Colonic mucosa (tissue), 4 donors: ENCODE measurements around the gene TAF3. TPM values are rescaled to one million over a fixed set of nuclear protein-coding genes. Genes with fewer than 3 reads are reported as not detected.

Experiments used
- DNase-seq: peaks from one replicate; pipeline ENCODE4 v3.0.0-alpha.2; 2020
- H3K27ac ChIP-seq: fragments of 200-600 bp; one replicate; pipeline ENCODE4 v1.8.0; 2021
- H3K27me3 ChIP-seq: fragments of 200-600 bp; one replicate; pipeline ENCODE4 v1.8.0; 2021
- H3K36me3 ChIP-seq: fragments of 200-600 bp; one replicate; pipeline ENCODE4 v1.8.0; 2021
- H3K4me1 ChIP-seq: fragments of 200-600 bp; one replicate; pipeline ENCODE4 v1.8.0; 2021; ENCODE audit warnings: mild to moderate bottlenecking
- H3K4me3 ChIP-seq: fragments of 200-600 bp; one replicate; pipeline ENCODE4 v1.8.0; 2021
- H3K9ac ChIP-seq, 2 donors: one replicate each; pipeline ENCODE4 v1.7.0; 2013; ENCODE audit warnings: control low read depth in 2 of 2, low read depth in 2 of 2, low read length in 2 of 2
- H3K9me3 ChIP-seq: fragments of 200-600 bp; one replicate; pipeline ENCODE4 v1.8.0; 2021
- intact Hi-C: fragments of 100-400 bp; cut with DNase I; formaldehyde crosslinking; loops from one replicate; pipeline ENCODE4 v1.14.1; 2022
- total RNA-seq, 2 donors: library from RNA; stranded (reverse); fragmentation: NEBNext Ultra II Directional in 1 of 2; extraction: Animal tissue kit (Norgen Biotek cat#: 25700) in 1 of 2; gene quantifications; one replicate each; pipeline ENCODE4 v1.2.1, GENCODE V29; 2021
- TF ChIP-seq, protein P1 (sequence below): fragments of 200-600 bp; IDR thresholded peaks from one replicate; pipeline ENCODE4 v1.8.0; 2022; ENCODE audit warnings: antibody characterized with exemption, mild to moderate bottlenecking
- donor health status: healthy.
- donor health status: DM: no; HTN: no; CAD: no.
- donor health status: DM: no; HTN: no; CAD: no.

TAF3 gene
- total RNA-seq, 2 donors from 2014 or later = 4.4 to 6.3 TPM

DNA sequence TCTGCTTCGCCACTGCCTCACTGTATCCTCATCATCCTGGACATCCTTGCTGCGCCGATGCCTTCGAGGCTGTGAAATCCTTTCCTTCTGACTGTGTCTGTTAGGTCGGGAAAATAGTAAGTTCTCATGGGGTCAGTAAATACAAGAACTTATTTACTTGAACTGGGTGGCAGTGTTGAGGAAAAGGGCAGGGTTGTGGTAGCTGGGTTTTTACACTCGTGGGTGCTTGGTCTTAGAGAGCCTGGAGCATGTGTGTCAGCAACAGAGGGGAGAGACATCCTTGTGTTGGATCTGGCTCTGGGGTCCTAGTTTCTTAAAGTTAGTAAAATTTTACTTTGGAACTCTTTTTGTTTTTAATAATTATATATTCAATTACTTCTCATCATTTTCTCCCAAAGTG, 123.3 kb downstream of the TAF3 start:
- Histone ChIP-seq H3K36me3 (no peaks in the 10 kb centered on the region), H3K27ac (no peak overlapping the region), H3K9ac (no peak overlapping the region), H3K4me3 (no peak overlapping the region), H3K9me3 (no peaks in the 10 kb centered on the region), H3K4me1 (no peaks in the 10 kb centered on the region), H3K27me3 (no peaks in the 10 kb centered on the region)
- TF ChIP-seq, protein P1, sequence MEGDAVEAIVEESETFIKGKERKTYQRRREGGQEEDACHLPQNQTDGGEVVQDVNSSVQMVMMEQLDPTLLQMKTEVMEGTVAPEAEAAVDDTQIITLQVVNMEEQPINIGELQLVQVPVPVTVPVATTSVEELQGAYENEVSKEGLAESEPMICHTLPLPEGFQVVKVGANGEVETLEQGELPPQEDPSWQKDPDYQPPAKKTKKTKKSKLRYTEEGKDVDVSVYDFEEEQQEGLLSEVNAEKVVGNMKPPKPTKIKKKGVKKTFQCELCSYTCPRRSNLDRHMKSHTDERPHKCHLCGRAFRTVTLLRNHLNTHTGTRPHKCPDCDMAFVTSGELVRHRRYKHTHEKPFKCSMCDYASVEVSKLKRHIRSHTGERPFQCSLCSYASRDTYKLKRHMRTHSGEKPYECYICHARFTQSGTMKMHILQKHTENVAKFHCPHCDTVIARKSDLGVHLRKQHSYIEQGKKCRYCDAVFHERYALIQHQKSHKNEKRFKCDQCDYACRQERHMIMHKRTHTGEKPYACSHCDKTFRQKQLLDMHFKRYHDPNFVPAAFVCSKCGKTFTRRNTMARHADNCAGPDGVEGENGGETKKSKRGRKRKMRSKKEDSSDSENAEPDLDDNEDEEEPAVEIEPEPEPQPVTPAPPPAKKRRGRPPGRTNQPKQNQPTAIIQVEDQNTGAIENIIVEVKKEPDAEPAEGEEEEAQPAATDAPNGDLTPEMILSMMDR = no peak
- intact Hi-C loops = no loop called here
- no peak for DNase-seq

GRCh38 chr10:7942316-7942715, 124.0 kb downstream of the TAF3 start:
- Histone ChIP-seq H3K9ac (no peak overlapping the region), H3K36me3 (no peaks in the 10 kb centered on the region), H3K4me3 (no peak overlapping the region), H3K9me3 (no peaks in the 10 kb centered on the region), H3K27me3 (no peaks in the 10 kb centered on the region), H3K27ac (no peak overlapping the region), H3K4me1 (no peaks in the 10 kb centered on the region)
- DNase-seq = no peak
- intact Hi-C loops = no loop called here
- TF ChIP-seq, protein P1 = no peak

DNA sequence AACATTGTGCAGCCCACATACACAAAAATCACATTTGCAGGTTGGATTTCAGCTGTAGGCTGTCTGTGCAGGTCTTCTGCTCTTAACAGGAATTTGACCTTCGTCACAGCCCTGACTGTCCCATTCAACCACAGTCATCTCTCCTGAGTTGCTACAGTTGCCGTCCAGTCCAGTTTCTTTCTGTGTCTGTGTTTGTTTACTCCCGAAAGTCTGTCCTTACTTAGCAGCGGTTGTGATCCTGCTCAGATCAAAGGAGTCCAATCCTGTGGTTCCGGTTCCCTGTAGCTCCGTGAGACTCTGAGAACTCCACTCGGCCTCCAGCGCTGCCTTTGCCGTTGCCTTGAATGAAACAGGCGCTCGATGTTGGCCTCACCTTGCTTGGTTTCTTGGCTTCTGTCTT, 124.6 kb downstream of the TAF3 start:
- Histone ChIP-seq H3K27me3 (no peaks in the 10 kb centered on the region), H3K4me1 (no peaks in the 10 kb centered on the region), H3K9me3 (no peaks in the 10 kb centered on the region), H3K27ac (no peak overlapping the region), H3K36me3 (no peaks in the 10 kb centered on the region), H3K4me3 (no peak overlapping the region), H3K9ac (no peak overlapping the region)
- intact Hi-C loops = no loop called here
- no peak for DNase-seq
- TF ChIP-seq, protein P1 = no peak

GRCh38 chr10:7944215-7944480, 125.8 kb downstream of the TAF3 start:
- TF ChIP-seq, protein P1 = no peak
- intact Hi-C loops = no loop called here
- Histone ChIP-seq H3K36me3 (no peaks in the 10 kb centered on the region), H3K9ac (no peak overlapping the region), H3K4me3 (no peak overlapping the region), H3K4me1 (no peaks in the 10 kb centered on the region), H3K27ac (no peak overlapping the region), H3K27me3 (no peaks in the 10 kb centered on the region), H3K9me3 (no peaks in the 10 kb centered on the region)
- no peak for DNase-seq

DNA sequence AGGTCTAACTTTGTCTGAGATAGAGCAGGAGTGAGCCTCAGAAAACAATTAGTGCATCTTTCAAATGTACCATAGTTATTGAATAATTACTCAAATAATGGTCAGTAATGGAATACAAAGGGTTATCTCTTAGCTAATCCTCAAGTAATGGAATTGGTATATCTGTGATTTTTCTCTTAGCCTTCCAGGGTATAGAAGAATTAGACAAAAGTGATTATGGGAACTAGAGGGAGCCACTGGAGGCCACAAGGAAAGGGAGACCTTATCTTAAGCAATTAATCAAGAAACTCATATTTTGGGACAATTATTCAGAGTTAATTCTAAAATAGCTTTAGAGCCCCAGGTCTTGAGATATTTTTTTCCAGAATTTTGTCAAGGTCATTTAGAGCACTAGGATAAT, 126.2 kb downstream of the TAF3 start:
- H3K27me3 ChIP-seq = no peaks in the 10 kb centered on the region
- TF ChIP-seq, protein P1 = no peak
- no peak for DNase-seq
- H3K9me3 ChIP-seq = no peaks in the 10 kb centered on the region
- H3K27ac ChIP-seq = no peak overlapping the region
- H3K4me1 ChIP-seq = no peaks in the 10 kb centered on the region
- no peak overlapping the region for H3K9ac ChIP-seq
- H3K36me3 ChIP-seq = no peaks in the 10 kb centered on the region
- intact Hi-C loops = no loop called here
- H3K4me3 ChIP-seq = no peak overlapping the region

- H3K27ac ChIP-seq = no peak overlapping the region
- DNase-seq = no peak
- no peaks in the 10 kb centered on the region for H3K9me3 ChIP-seq
- TF ChIP-seq, protein P1 = no peak
- no peaks in the 10 kb centered on the region for H3K27me3 ChIP-seq
- no peak overlapping the region for H3K4me3 ChIP-seq
- H3K4me1 ChIP-seq = no peaks in the 10 kb centered on the region
- intact Hi-C loops = no loop called here
- no peaks in the 10 kb centered on the region for H3K36me3 ChIP-seq
- H3K9ac ChIP-seq = no peak overlapping the region
These were observed 126.7 kb downstream of the TAF3 start for GRCh38 chr10:7945034-7945433.
